ENCODE results near the gene ZNF865.

DNA sequence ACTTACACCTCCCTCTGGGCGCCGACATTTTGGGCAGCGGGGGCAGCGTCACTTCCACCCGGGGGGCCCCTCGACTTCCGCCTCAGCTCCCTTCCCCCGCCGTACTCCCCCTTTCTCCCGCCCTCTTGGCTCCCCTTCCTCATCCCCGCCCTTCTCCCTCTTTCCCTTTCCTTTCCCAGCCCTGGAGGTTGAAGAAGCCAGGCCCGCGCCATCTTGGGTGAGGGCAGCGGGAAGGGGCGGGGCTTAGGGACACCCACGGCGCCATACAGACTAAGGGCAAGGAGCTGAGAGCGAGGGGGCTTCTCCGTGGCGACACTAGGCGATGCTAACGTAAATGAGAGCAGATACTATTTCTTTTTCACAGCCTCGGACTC lies 6.0 kb upstream of the ZNF865 start, which contains the start of gene FIZ1:
- TF ChIP-seq CTCF (conservative IDR thresholded peaks at IDR 0.05; ENCODE audit: low read length) (no peak), EZH2phosphoT487 (IDR thresholded peaks at IDR 0.05; ENCODE audit: borderline replicate concordance, low read depth, low read length) (no peak)

Measured in OCI-LY7 (cell line).